PC-9 (cell line): ENCODE measurements around the gene CUL3. TPM values are rescaled to one million over a fixed set of nuclear protein-coding genes. Genes with fewer than 3 reads are reported as not detected.

Experiments used
- BruUV-seq: library from RNA; stranded (reverse); fragments of 400-500 nt; replicated peaks from 2 replicates; lab custom pipeline; 2021; lab: Mats Ljungman, UMichigan
- CTCF ChIA-PET: fragments of 300-600 bp; sonication (Branson Sonifier 250); formaldehyde crosslinking; loops from one replicate; lab custom pipeline; 2022; ENCODE audit warnings: antibody characterized with exemption; lab: Charles Lee
- POLR2A ChIA-PET: fragments of 300-600 bp; sonication (Branson Sonifier 250); formaldehyde crosslinking; loops from one replicate; lab custom pipeline; 2022; ENCODE audit warnings: antibody characterized with exemption; ENCODE audit not compliant: unreplicated experiment; lab: Charles Lee
- DNase-seq, 2 experiments: peaks; one replicate each; pipeline versions ENCODE4 v3.0.0 to v3.0.0-alpha.2; 2015 to 2022; ENCODE audit warnings: mixed read lengths in 1 of 2
- H2AFZ ChIP-seq: fragments of 200-600 bp; sonication (generic); 2 replicates; pipeline ENCODE4 v1.8.1; 2017; ENCODE audit warnings: antibody characterized with exemption
- H3F3A ChIP-seq: fragments of 200-600 bp; sonication (generic); 2 replicates; pipeline ENCODE4 v1.8.1; 2017; ENCODE audit warnings: antibody characterized with exemption, mild to moderate bottlenecking, low read depth; ENCODE audit not compliant: insufficient read depth
- H3K27ac ChIP-seq: fragments of 200-600 bp; sonication (generic); 2 replicates; pipeline ENCODE4 v1.6.1; 2016; ENCODE audit warnings: mixed run types
- H3K27me3 ChIP-seq: fragments of 200-600 bp; sonication (generic); 2 replicates; pipeline ENCODE4 v1.6.1; 2016; ENCODE audit warnings: low read depth, mixed run types; ENCODE audit not compliant: insufficient read depth
- H3K36me3 ChIP-seq: fragments of 200-600 bp; sonication (generic); 2 replicates; pipeline ENCODE4 v1.6.1; 2016; ENCODE audit warnings: low read depth, mixed run types
- H3K4me1 ChIP-seq: fragments of 200-600 bp; sonication (generic); replicated peaks from 2 replicates; pipeline ENCODE4 v1.6.1; 2016; ENCODE audit warnings: mixed run types; ENCODE audit not compliant: insufficient read depth
- H3K4me2 ChIP-seq: fragments of 200-600 bp; sonication (generic); 2 replicates; pipeline ENCODE4 v1.6.1; 2017; ENCODE audit warnings: mixed run types
- H3K4me3 ChIP-seq: fragments of 200-600 bp; sonication (generic); 2 replicates; pipeline ENCODE4 v1.6.1; 2016; ENCODE audit warnings: mixed run types
- H3K79me2 ChIP-seq: fragments of 200-600 bp; sonication (generic); 2 replicates; pipeline ENCODE4 v1.6.1; 2017; ENCODE audit warnings: low read depth, mixed run types
- H3K9me2 ChIP-seq: fragments of 200-600 bp; sonication (generic); 2 replicates; pipeline ENCODE4 v1.8.1; 2017; ENCODE audit warnings: mild to moderate bottlenecking; ENCODE audit not compliant: insufficient read depth
- H3K9me3 ChIP-seq: fragments of 200-600 bp; sonication (generic); 2 replicates; pipeline ENCODE4 v1.8.1; 2016; ENCODE audit warnings: low read depth; ENCODE audit not compliant: insufficient read depth
- H4K20me1 ChIP-seq: fragments of 200-600 bp; sonication (generic); 2 replicates; pipeline ENCODE4 v1.8.1; 2017; ENCODE audit not compliant: insufficient read depth
- CTCF ChIP-seq: fragments of 200-600 bp; sonication (generic); conservative IDR thresholded peaks from 2 replicates; pipeline ENCODE4 v1.6.1; 2017; ENCODE audit warnings: mixed run types, antibody characterized with exemption, mild to moderate bottlenecking, moderate library complexity
- EZH2 ChIP-seq: fragments of 200-600 bp; sonication (generic); IDR thresholded peaks from 2 replicates; pipeline ENCODE4 v1.8.0; 2017; ENCODE audit warnings: antibody characterized with exemption, low read depth
- intact Hi-C: fragments of 100-400 bp; cut with micrococcal nuclease; formaldehyde crosslinking; loops from one replicate; pipeline ENCODE4 v1.10.0; 2022; ENCODE audit not compliant: unreplicated experiment
- total RNA-seq: library from RNA; stranded (reverse); gene quantifications from 2 replicates; pipeline ENCODE4 v1.2.3, GENCODE V29; 2021

CUL3 gene
- total RNA-seq, 1 experiment from 2014 or later = 200 TPM

DNA sequence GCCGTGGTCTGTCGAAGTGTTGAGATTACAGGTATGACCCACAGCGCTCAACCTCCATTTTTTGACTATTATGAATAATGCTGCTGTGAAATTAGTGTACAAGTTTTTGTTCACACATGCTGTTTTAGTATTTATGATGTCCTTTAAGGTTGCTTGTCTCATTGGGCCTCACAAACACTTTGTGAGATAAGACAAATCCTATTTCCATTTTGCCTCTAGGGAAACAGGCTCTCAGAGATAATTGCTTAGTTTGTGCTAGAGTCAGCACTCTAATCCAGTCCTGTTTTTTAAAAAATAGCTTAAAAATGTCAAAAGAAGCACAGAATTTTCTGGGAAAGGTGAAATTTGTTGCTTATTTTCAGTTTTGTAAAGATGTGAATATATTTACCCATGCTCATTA lies 43.3 kb upstream of the CUL3 start:
- Histone ChIP-seq H3K4me3 (no peak overlapping the region), H3F3A (peaks cover 12% of the 10 kb centered on the region; the same call in 1 of the 2 replicates), H3K9me3 (no peaks in the 10 kb centered on the region), H3K27ac (no peak overlapping the region), H4K20me1 (no peaks in the 10 kb centered on the region), H3K36me3 (no peaks in the 10 kb centered on the region), H2AFZ (no peak overlapping the region), H3K79me2 (no peaks in the 10 kb centered on the region), H3K4me1 (peaks cover 17% of the 10 kb centered on the region), H3K27me3 (no peaks in the 10 kb centered on the region), H3K4me2 (no peak overlapping the region), H3K9me2 (no peaks in the 10 kb centered on the region)
- intact Hi-C loops = no loop called here
- POLR2A ChIA-PET = no interaction called here
- BruUV-seq = no TSS peak
- TF ChIP-seq EZH2 (no peak), CTCF (no peak)
- DNase-seq = no peak
- CTCF ChIA-PET = no interaction called here

GRCh38 chr2:224626735-224627134 lies 41.6 kb upstream of the CUL3 start:
- no TSS peak for BruUV-seq
- H3K27ac ChIP-seq = no peak overlapping the region
- H3K9me3 ChIP-seq = no peaks in the 10 kb centered on the region
- H3K9me2 ChIP-seq = no peaks in the 10 kb centered on the region
- no peaks in the 10 kb centered on the region for H3K27me3 ChIP-seq
- no peaks in the 10 kb centered on the region for H3K36me3 ChIP-seq
- POLR2A ChIA-PET = no interaction called here
- H3K4me3 ChIP-seq = no peak overlapping the region
- CTCF ChIA-PET = no interaction called here
- no peak overlapping the region for H2AFZ ChIP-seq
- H3K4me1 ChIP-seq = peaks cover 16% of the 10 kb centered on the region
- H3K4me2 ChIP-seq = no peak overlapping the region
- peaks cover 12% of the 10 kb centered on the region; the same call in 1 of the 2 replicates for H3F3A ChIP-seq
- intact Hi-C loops = no loop called here
- no peaks in the 10 kb centered on the region for H4K20me1 ChIP-seq
- no peaks in the 10 kb centered on the region for H3K79me2 ChIP-seq
- DNase-seq = no peak
- TF ChIP-seq CTCF (no peak), EZH2 (no peak)

- no peak for TF ChIP-seq EZH2
- TF ChIP-seq CTCF = no peak
- intact Hi-C loops = no loop called here
These were observed 28.6 kb upstream of the CUL3 start for GRCh38 chr2:224613543-224614286.

More at GRCh38 chr2:224613543-224614286, 28.6 kb upstream of the CUL3 start:
- no peaks in the 10 kb centered on the region for H3K27me3 ChIP-seq
- H3K36me3 ChIP-seq = no peaks in the 10 kb centered on the region
- no peak overlapping the region for H3K4me2 ChIP-seq
- no peaks in the 10 kb centered on the region for H4K20me1 ChIP-seq
- DNase-seq = no peak
- no peak overlapping the region for H3K27ac ChIP-seq
- H3K9me3 ChIP-seq = no peaks in the 10 kb centered on the region
- H2AFZ ChIP-seq = no peak overlapping the region
- no peaks in the 10 kb centered on the region for H3K9me2 ChIP-seq
- no peak overlapping the region for H3K4me3 ChIP-seq
- no peaks in the 10 kb centered on the region for H3K4me1 ChIP-seq
- no peaks in the 10 kb centered on the region for H3F3A ChIP-seq
- ChIA-PET POLR2A (no interaction called here), CTCF (interaction anchor here (0.9 kb wide), 1 partner anchor 620 kb away, joined by 4 read pairs; no protein-coding TSS in a partner anchor)
- BruUV-seq = no TSS peak
- no peaks in the 10 kb centered on the region for H3K79me2 ChIP-seq
